Tibial artery (tissue), 4 donors: ENCODE measurements around the gene SLC39A3.

ENCODE experiments used
- DNase-seq, 2 donors: peaks; one replicate each; pipeline ENCODE4 v3.0.0-alpha.2; 2019
- H3K27ac ChIP-seq, 2 donors: fragments of 200-600 bp; sonication (generic) in 1 of 2; 1 replicate in 1 of 2; 2 replicates in 1 of 2; pipeline ENCODE4 v1.5.1; 2018 to 2019; ENCODE audit warnings: mild to moderate bottlenecking in 1 of 2
- H3K27me3 ChIP-seq, 2 donors: fragments of 200-600 bp; sonication (generic) in 1 of 2; one replicate each; pipeline versions ENCODE4 v1.5.1 to v1.6.0; 2016 to 2019
- H3K36me3 ChIP-seq, 3 donors: fragments of 200-600 bp; sonication (generic) in 2 of 3; one replicate each; pipeline ENCODE4 v1.5.1; 2016 to 2019; ENCODE audit warnings: mild to moderate bottlenecking in 2 of 3
- H3K4me1 ChIP-seq, 4 donors: fragments of 200-600 bp; sonication (generic) in 2 of 4; 1 replicate in 3 of 4; 2 replicates in 1 of 4; pipeline ENCODE4 v1.5.1; 2016 to 2019
- H3K4me3 ChIP-seq, 2 donors: fragments of 200-600 bp; sonication (generic) in 1 of 2; 1 replicate in 1 of 2; 2 replicates in 1 of 2; pipeline ENCODE4 v1.5.1; 2018 to 2019; ENCODE audit warnings: mild to moderate bottlenecking in 2 of 2
- H3K9me3 ChIP-seq, 3 donors: fragments of 200-600 bp; sonication (generic) in 1 of 3; one replicate each; pipeline ENCODE4 v1.5.1; 2016 to 2019
- CTCF ChIP-seq, 2 experiments: fragments of 200-600 bp in 1 of 2; fragments of 450-650 bp in 1 of 2; IDR thresholded peaks; one replicate each; pipeline ENCODE4 v1.5.1; 2017 to 2019; ENCODE audit warnings: antibody characterized with exemption in 2 of 2, mild to moderate bottlenecking in 1 of 2, moderate library complexity in 1 of 2
- intact Hi-C: fragments of 100-400 bp; cut with DNase I; formaldehyde crosslinking; loops from one replicate; pipeline ENCODE4 v1.15.0; 2023; ENCODE audit warnings: low total_unique reads

Gene SLC39A3

DNA sequence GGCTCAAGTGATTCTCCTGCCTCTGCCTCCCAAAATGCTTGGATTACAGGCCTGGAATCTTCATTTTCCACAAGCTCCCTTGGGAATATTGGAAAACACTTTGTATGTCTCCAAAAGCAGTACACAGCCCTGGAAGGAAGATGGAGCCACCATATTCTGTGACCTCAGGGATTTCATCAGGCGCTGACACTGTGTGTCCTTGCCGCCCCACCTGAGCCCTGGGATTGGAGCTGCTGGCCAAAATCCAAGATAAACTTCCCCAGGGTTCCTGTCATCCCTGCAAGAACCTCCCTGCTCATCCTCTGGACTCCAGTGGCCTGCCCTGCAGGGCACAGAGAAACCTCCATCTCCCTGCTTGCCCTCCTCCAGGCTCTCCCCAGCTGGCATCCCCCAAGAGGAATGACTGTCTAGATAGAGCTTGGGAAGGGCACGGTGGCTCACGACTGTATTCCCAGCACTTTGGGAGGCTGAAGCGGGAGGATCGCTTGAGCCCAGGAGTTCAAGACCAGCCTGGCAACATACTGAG lies 36.1 kb downstream of the SLC39A3 start:
- Histone ChIP-seq H3K9me3 (no peaks in the 10 kb centered on the region), H3K27ac (no peak overlapping the region), H3K36me3 (no peaks in the 10 kb centered on the region), H3K4me3 (no peak overlapping the region), H3K27me3 (peaks cover 0 to 52% of the 10 kb centered on the region in 2 donors), H3K4me1 (peaks cover 0 to 16% (median 8%) of the 10 kb centered on the region in 4 donors)
- no peak for DNase-seq
- intact Hi-C loops, result no loop called here
- no peak for TF ChIP-seq CTCF (IDR thresholded peaks at IDR 0.05)

GRCh38 chr19:2703077-2703437 lies 36.8 kb downstream of the SLC39A3 start:
- Histone ChIP-seq H3K4me1 (peaks cover 0 to 16% (median 8%) of the 10 kb centered on the region in 4 donors), H3K9me3 (no peaks in the 10 kb centered on the region), H3K27me3 (peaks cover 0 to 52% of the 10 kb centered on the region in 2 donors), H3K36me3 (no peaks in the 10 kb centered on the region), H3K4me3 (peak overlapping the region; percentile 47 to 55), H3K27ac (no peak overlapping the region)
- TF ChIP-seq CTCF (IDR thresholded peaks at IDR 0.05), result no peak
- DNase-seq, result no peak
- intact Hi-C loops, result no loop called here

DNA sequence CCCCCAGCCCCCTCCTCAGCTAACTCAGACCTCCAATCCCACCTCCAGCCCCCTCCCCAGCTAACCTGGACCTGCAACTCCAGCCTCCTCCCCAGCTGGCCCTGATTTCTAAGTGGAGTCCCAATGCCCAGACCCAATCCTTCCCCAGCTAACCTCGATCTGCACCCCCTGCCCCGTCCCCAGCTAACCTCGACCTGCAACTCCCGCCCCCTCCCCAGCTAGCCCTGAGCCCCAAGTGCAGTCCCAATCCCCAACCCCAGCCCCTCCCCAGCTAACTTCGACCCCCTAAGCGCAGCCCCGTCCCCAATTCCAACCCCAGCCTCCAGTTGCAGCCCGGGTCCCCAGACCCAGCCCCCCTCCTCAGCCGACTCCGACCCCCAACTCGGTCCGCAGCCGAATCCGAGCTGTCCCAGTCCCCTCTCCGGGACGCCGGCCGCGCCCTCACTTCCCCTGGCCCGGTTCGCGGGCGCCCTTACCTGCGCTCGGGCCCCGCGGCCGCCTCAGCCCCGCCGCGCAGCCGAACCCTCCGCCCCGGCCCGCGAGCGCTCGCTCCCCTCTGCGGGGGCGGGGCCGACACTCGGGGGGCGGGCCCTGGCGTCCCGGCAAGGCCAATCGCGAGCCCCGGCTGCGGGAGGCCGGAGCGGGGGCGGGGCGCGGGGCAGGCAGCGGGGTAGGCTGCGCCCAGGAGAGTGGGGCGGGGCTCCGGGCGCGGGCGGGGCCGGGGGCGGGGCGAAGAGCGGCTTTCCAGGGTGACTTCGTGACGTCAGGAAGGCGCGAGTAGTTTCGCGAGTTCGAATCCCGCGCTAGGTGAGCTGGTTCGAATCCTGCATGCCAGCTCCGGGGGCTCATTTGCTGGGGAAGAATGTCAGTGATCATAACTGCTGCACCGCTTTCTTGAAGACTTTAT lies 37.4 kb downstream of the SLC39A3 start, which contains the start of gene GNG7:
TSS of gene GNG7 (minus strand) at position 525 of the 907 bp plus-strand sequence. CDS start 182,006 bp downstream, outside the sequence.
- peaks cover 0 to 16% (median 8%) of the 10 kb centered on the region in 4 donors for H3K4me1 ChIP-seq
- H3K27me3 ChIP-seq, result peaks cover 0 to 47% of the 10 kb centered on the region in 2 donors
- intact Hi-C loops, result no loop called here
- H3K9me3 ChIP-seq, result no peaks in the 10 kb centered on the region
- peak within 1 kb of the TSS; percentile 47 to 55 for H3K4me3 ChIP-seq
- no peak for TF ChIP-seq CTCF (IDR thresholded peaks at IDR 0.05)
- H3K27ac ChIP-seq, result peak within 1 kb of the TSS in 1 of 2 donors; percentile 26
- peak; percentile 88 to 91 for DNase-seq
- no peaks in the 10 kb centered on the region for H3K36me3 ChIP-seq

DNA sequence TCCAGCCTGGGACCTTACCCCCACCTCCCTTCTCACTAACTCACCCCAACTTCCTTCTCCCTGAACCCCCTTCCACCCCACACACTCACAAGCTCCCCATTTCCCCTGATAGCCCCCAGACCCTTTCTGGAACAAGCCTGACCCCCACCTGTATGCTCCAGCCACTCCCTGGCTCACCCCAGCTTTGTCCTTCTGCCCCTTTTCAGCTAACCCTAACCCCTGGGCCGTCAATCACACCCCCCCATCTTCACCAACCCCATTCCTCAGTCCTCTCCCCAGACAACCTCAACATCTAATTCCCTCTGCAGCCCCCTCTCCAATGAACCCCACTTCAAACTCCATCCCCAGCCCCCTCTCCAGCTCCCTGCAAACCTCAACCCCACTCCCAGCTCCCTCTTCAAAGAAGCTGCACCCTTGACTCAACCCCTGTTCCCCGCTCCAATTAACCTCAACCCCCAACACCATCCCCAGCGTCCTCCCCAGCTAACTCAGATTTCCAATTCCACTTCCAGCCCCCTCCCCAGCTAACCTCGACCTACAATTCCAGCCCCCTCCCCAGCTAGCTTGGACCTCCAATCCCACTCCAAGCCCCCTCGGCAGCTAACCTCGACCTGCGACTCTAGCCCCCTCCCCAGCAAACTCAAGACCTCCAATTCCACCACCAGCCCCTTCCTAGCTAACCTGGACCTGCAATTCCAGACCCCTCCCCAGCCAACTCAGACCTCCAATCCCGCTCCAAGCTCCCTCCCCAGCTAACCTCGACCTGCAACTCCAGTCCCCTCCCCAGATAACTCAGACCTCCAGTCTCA lies 38.3 kb downstream of the SLC39A3 start:
- Histone ChIP-seq H3K9me3 (no peaks in the 10 kb centered on the region), H3K27me3 (peaks cover 0 to 44% of the 10 kb centered on the region in 2 donors), H3K27ac (no peak overlapping the region), H3K36me3 (no peaks in the 10 kb centered on the region), H3K4me3 (peak overlapping the region; percentile 47 to 55), H3K4me1 (peaks cover 0 to 16% (median 8%) of the 10 kb centered on the region in 4 donors)
- DNase-seq, result no peak
- intact Hi-C loops, result no loop called here
- no peak for TF ChIP-seq CTCF (IDR thresholded peaks at IDR 0.05)

DNA sequence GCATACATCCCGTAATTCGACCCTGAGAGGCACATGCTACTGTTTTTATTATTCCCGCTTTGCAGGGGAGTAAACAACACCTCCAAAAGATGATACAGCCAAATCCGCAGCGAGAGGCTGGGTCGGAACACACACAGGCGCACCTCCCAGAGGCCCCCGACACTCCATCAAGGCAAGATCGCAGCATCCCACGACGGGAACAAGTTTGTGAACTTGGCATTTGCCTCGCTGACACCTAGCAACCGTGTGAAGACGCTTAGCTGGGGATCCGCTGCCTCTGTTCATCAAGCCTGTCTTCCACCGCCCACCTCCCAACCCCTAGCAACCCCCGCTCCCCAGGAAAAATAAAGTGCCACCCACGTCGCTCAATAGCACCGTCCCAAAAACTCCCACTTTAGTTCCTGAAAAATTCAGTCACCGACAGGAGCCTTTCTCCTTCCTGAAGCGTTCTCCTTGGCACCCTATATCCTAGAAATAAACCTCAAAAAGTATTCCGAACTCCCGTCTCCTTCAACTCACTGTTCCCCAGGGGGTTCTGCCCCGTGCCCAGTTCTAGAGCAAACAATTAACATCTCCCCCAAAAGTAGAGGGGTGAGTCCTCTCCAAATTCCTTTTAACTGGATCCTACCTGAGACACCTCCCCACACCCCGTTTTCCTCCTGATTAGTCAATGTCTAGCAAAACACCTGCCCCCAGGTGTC lies 39.0 kb downstream of the SLC39A3 start:
- Histone ChIP-seq H3K36me3 (no peaks in the 10 kb centered on the region), H3K27ac (no peak overlapping the region), H3K27me3 (peaks cover 0 to 36% of the 10 kb centered on the region in 2 donors), H3K4me1 (peaks cover 0 to 16% (median 8%) of the 10 kb centered on the region in 4 donors), H3K9me3 (no peaks in the 10 kb centered on the region), H3K4me3 (no peak overlapping the region)
- no peak for DNase-seq
- TF ChIP-seq CTCF (IDR thresholded peaks at IDR 0.05), result no peak
- intact Hi-C loops, result no loop called here
